Measurements from ENCODE around the gene SHFL. TPM values are rescaled to one million over a fixed set of nuclear protein-coding genes. Genes with fewer than 3 reads are reported as not detected.

SHFL gene
- 10.7 TPM for polyA plus RNA-seq (ENCODE audit: insufficient read length)

DNA sequence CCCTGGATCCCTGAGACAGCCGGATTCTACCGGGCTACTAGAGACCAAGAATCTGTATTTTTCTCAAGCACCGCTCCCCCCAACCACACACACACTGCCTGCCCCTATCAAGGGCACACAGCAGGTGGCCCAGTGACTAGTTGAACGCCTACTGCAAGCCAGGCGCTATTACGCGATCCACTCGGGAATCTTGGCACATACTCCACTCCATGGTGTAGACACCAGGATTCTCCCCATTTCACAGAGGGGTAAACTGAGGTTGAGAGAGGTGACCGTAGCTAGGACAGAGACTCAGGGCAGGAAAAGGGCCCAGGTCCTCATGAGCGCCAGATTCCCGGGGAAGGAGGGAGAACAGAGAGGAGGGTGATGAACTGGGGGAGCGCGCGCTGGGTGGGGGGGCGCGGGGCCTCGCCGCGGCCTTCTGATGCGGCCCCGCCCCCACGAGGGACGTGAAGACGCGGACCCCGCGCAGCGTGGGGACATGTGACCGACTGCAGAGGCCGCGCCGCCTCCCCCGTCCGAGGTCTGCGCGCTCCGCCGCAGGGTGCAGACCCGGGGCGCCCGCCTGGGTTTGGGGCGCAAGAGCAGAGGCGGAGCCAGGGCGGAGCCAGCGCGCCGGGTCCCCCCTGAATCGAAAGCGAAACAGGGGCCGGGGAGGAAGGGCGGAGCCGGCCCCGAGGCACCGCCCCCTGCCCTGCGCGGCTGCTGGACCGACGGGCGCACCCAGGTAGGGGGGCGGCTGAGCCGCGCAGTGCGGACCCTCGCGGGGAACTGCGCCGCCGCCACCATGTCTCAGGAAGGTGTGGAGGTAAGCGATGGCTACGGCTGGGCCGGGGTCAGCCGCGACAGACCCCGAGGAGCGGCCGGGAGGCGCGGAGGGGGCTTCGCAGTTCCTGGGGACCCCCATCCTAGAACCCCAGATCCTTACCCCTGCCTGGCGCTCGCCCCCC is at the start of gene SHFL:
Gene SHFL (plus strand): TSS at position 677 of the 950 bp plus-strand sequence. CDS start 111 bp downstream, at position 788.
- peak; percentile 81 for DNase-seq

DNA sequence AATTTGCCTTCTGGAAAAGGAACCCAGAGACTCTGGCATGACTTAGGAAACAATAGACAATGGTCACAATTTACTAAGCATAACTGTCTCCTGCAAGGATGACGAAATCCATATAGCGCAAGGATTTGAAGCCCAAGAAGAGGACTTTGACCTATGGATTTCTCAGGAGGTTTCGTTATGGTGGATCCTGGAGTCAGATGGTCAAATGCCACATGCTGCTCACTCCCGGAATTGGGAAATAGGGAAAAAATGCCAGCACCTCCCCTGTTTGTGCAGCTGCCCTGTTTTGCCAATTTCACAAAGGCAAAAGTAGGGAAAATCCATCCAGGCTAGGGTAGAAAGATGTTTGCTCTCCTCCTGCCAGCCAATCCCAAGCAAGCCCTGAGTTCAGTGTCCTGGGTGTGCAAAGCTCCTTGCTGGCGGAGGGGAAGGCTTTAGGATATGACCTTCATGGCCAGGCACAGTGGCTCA is 49.5 kb upstream of the SHFL start:
- no peak for DNase-seq

DNA sequence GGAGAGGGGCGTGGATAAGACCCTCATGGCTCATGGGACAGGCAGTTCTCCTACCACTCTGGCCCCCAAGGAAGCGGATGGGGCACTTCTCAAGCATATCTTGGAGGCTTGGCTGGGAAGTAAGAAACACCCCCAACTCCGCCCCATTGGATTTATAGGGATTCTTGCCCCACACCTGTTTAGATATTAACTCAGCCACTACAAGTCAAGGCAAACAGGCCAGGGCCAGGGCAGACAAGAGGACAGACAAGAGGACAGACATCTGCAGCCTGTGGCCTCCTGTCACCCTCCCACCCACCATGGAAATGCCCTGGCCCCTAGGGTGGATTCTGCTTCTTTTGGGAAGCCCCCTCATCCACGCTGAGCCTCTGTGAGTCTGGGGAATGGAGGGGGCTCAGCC is 48.8 kb upstream of the SHFL start:
- no peak for DNase-seq

DNA sequence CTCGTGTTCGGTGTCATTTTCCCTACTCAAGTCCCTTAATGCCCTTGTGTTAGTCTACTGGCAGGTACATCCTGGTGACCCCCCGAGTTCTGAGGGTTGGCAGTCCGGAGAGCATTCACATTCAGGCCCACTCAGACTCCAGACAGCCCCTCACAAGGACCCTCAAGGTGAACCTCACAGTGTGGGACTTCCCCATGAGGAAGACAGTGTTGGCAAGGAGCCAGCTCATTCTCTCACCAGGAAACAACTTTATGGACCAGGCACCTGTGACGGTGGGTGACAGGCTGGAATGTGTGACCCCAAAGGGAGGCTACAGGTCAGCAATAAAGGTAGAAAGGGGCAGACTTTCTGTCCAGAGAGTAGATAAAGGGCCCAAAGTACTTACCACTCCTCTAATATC is 48.3 kb upstream of the SHFL start:
- no peak for DNase-seq

DNA sequence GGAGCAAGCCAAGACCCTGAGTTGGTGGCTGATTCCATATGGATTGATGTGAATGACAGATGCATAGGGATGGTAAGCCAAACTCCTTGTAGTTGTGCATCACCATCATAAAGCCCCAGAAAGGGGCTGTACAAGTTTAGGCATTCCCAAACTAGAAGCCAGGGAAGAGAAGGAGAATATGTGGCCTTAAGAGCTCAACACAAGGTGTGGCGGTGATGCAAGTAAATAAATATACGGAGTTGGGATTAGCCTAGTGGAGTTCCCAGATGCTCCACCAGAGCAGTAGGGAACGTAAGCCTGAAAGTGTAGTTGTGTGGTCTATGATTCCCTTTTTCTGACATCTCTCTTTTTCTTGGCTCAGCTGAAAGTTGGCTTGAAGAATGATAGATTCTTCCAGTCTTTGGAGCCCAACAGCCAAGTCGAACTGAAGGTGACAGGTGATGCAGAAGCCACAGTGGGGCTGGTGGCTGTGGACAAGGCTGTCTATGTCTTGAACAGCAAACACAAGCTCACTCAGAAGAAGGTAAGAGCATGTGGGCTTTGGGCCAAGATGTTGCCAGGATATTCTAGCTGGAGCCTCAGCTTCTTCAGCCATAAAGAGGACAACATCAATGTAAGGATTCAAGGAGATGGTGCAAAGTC is 42.7 kb upstream of the SHFL start:
- DNase-seq, result no peak

DNA sequence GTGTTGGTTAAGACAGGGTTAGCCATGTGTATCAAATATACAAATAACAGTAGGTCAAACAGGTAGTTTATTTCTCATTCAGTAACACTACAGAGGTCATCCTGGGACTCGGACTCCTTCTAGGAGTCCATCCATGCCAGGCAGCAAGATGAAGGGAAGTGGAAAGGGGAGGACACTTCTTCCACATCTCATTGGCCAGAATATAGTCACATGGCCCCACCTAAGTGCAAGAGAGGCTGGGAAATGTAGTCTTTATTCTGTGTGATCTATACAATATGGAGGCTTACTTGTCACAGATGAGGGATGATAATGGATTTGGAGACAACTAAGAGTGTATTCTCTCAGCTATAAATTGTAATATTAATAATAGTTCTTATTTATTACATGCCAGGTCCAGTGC is 41.7 kb upstream of the SHFL start:
- DNase-seq, result no peak

DNA sequence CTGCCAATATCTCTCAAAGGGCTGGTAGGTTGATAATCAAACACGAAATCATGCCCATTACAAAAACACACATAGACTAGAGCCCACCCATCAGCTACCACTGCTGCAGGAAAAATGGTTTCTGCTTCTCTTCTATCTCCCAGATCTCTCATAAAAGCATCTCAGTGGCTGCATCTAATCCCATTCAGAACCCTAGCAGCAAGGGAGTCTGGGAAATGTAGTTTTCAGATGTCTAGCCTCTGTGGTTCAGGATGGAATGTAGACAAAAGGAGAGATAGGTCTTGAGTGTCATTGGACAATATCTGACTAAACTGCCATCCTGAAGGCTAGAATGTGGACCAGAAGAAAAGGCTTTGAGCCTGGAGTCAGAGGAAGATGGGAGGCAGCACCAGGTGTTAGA is 40.7 kb upstream of the SHFL start:
- DNase-seq, result no peak

DNA sequence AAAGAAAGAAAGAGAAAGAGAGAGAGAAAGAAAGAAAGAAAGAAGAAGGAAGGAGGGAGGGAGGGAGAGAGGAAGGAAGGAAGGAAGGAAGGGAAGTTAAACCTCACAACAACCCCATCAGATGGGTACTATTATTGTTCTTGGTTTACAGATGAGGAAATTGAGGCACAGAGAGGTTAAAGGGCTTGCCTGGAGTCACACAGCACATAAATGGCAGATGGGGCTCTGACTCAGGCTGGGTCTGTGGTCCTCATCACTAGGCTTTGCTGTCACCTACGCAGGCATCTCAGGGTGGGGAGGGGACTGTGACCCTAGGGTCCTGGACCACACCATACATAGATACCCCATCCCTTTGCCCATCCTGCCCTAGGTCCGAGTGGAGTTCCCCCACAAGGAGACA is 36.5 kb upstream of the SHFL start:
- no peak for DNase-seq

DNA sequence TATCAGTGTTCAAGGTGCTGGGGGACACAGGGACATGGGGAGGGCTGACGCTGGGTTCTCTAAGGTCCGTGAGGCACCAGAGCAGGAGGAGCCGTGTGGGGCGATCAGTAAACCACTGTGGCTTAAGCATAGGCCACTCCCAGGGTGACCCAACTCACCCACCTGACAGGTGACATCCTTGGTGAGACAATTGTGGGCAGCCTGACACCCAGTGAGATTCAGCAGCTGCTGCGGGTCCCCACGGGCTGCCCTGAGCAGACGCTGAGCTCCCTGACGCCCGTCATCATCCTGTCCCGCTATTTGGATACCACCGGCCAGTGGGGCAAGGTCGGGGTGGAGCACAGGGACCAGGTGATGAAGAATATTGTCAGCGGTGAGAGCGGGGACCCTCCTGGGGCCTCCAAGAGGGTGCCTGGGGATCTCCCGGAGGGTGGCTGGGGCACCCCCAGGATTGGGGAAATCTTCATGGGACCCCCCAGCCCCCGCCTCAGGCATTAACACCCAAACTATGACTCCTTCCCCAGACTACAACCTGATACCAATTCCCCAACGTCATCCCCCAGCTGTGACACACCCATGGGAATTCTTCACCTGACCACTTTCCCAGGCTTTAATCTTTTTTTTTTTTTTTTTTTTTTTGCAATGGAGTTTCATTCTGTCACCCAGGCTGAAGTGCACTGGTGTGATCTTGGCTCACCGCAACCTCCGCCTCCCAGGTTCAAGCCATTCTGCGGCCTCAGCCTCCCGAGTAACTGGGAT is 33.3 kb upstream of the SHFL start:
- DNase-seq, result no peak

DNA sequence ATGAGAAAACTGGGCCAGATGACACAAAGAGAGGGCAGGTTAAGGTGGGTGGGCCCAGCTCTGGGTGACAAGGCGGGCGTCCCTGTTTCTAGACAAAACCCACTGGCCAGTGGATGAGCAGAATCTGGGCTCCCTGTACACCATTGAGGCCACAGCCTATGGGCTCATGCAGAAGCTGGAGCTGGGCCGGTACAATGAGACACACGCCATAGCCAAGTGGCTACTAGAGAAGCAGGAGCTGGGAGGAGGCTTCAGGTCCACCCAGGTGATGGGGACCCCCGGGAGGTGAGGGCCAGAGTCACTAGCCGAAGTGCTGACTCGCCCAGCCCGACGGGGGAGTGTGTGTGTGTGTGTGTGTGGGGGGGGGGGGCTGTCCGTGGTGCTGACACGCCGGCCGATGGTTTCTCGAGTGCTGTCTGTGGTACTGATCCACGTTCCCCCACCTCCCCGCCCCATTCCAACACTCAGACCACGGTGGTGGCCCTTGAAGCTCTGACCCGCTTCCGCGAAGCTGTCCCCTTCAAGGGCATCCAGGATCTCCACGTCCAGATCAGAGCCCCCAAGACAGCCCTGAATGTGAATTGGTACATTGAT is 24.3 kb upstream of the SHFL start:
- no peak for DNase-seq

DNA sequence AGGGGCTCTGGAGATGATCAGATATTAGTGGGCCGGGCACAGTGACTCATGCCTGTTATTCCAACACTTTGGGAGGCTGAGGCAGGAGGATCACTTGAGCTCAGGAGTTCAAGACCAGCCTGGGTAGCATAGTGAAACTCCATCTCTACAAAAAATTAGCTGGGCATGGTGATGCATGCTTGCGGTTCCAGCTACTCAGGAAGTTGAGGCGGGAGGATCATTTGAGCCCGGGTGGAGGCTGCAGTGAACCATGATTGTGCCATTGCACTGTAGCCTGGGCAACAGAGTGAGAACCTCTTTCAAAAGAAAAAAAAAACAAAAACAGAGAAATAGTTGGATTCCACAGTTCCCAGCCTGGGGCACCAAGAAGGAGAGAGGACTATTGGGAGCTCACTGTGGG is 17.9 kb upstream of the SHFL start:
- no peak for DNase-seq

DNA sequence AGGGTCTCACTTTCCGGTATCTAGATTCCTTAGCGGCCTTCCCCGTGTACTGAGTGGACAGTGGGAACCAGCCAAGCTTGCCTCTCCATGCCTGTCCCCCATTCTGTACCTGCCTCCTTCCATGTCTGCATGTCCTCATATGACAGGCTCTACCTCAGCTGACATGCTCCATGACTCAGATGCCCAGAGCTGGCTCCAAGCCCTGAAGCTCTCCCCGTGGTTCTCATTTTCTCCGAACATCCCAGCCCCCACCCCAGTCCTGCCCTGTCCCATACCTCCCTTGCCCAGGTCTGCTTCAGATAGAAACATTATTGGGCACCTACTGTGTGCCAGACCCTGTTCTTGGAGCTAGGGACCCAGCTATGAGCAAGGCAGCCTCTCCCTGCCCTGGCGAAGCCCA is 17.1 kb upstream of the SHFL start:
- DNase-seq, result no peak

DNA sequence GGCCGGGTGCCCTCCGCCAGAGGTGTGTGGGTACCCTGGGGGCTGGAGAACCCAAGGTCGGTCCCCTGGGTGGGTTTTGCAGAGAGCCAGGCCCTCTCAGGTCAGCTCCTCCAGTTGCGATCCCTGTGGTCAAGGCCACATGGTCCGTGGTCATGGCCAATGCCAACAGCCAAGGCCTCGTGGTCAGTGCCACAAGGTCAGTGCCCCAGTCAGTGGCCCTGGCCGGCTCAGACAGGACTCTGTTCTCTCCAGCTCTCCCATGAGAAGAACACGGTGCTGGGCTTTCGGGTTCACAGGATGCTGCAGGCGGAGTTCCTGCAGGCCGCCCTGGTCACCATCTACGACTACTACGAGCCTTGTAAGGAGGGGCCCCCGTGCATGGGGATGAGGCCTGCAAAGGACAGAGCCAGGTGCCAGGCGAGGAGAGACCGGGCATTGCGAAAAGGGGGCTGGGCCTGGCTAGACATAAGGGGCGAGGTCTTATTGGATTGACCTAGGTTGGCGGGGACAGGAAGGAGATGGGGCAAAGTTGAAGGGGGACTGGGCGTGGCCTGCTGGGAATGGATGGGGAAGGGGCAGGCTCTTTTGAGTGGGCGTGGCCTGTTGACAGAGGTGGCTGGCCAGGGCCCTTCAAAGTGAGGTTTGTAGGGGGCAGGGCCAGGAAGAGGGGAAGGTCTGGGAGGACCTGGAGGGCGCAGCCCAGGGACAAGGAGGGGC is 15.2 kb upstream of the SHFL start:
- no peak for DNase-seq

DNA sequence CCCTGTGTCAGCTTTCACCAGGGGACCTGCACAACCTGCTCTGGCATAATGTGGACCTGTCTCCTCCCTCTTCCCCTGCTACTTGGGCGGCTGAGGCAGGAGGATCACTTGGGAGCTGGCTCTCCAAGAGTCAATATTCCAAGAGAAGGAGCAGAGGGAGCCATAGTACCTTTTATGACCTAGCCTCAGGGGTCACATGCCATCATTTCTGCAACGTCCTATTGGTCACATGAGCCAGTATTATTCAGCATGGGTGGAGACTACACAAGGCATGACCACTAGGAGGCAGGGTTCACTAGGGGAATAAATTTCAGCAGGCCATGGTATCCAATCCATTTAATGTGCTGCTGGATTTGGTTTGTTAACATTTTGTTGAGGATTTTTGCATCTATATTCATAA is 12.0 kb upstream of the SHFL start:
- no peak for DNase-seq

DNA sequence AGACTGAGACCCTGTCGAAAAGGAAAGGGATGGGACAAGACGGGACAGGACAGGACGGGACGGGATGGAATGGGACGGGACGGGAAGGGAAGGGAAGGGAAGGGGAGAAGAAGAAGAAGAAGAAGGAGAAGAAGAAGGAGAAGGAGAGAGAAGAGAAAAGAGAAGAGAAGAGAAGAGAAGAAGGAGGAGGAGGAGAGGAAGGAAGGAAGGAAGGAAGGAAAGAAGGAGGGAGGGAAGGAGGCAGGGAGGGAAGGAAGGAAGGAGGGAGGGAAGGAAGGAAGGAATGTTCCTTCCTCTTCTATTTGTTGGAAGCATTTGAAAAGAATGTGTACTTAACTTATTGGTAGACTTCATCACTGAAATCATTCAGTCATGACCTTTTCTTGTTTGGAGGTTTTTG is 9.6 kb upstream of the SHFL start:
- no peak for DNase-seq

DNA sequence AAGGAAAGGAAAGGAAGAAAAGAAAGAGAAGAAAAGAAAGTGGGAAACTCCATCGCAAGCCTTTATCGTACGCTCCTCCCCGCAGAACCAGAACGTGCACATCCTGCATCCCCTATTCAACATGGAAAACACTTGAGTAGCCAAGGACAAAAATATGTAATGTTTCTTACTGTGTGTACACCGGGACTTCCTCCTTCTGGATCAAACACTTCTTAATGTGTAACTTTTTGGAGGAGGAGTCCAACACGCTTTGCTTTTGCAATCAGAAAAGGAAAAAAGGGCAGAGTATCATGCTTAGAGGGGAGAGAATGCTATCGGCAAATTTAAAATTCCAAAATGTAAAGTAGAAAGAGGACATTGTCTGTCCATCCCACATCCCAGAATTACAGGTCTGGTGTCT is 7.8 kb upstream of the SHFL start:
- DNase-seq, result no peak

DNA sequence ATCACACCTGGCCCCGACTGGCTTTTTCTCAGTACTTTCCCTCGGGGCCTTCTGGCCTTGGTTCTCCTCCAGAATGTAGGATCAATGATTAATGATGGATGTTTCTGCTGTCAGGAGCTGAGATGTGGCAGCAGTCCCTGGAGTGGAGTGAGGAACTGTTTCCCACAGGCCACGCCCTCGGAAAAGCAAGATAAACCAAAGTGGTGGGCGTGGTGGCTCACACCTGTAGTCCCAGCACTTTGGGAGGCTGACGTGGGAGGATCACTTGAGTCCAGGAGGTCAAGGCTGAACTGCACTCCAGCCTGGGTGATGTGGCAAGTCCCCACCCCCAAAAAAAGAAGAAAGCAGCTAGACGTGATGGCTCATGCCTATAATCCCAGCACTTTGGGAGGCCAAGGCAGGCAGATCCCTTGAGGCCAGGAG is 7.1 kb upstream of the SHFL start:
- DNase-seq, result no peak

DNA sequence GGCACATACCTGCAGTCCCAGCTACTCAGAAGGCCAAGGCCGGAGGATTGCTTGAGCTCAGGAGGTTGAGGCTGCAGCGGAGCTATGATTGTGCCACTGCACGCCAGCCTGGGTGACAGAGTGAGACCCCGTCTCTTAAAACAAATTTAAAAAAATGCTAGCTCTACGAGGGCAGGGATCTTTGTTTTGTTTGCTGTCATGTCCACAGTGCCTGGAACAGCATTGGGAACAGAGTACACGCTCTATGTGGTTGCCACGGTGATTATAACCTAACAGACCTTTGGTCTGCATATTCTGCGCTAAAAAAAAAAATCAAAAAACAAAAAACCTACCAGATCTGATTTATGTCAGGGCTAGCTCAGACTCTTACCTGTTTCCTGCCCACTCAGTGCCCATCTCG is 2.2 kb upstream of the SHFL start:
- no peak for DNase-seq

DNA sequence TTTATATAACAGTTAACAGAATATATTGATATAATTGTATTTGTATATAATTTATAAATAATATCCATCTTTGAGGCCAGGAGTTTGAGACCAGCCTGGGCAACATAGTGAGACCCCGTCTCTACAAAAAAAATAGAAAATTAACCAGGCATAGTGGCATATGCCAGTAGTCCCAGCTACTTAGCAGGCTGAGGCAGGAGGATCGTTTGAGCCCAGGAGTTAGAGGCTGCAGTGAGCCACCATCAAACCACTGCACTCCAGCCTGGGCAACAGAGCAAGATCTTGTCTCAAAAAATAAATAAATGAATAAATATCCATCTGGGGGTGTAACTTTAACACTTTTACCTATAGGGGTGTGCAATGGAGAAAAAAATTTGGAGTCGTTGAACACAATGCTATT is 1.3 kb upstream of the SHFL start:
- no peak for DNase-seq

DNA sequence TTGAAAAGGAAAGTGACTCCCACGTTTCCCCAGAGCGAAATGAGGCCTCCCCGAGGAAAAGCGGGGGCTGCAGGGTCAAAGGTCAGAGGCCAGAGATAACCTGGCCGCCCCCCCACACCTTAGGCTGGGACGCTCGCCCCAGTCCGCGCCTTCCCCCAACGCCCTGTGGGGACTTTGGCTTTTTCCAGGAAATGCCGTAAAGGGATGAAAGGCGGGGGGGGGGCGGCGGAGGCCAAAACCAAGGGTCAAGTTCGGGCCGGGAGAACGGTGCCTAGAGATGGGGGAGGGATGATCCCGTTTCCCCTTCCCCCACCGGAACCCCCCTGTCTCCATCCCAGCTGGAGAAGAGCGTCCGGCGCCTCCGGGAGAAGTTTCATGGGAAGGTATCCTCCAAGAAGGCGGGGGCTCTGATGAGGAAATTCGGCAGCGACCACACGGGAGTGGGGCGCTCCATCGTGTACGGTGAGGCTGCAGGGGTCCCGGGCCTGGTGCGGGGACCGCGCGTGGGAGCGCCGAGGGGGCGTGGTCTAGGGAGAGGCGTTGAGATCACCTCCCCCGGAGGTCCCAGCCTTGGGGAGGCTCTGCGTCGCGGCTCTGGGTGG is 575 bp downstream of the SHFL start:
- DNase-seq, result no peak

DNA sequence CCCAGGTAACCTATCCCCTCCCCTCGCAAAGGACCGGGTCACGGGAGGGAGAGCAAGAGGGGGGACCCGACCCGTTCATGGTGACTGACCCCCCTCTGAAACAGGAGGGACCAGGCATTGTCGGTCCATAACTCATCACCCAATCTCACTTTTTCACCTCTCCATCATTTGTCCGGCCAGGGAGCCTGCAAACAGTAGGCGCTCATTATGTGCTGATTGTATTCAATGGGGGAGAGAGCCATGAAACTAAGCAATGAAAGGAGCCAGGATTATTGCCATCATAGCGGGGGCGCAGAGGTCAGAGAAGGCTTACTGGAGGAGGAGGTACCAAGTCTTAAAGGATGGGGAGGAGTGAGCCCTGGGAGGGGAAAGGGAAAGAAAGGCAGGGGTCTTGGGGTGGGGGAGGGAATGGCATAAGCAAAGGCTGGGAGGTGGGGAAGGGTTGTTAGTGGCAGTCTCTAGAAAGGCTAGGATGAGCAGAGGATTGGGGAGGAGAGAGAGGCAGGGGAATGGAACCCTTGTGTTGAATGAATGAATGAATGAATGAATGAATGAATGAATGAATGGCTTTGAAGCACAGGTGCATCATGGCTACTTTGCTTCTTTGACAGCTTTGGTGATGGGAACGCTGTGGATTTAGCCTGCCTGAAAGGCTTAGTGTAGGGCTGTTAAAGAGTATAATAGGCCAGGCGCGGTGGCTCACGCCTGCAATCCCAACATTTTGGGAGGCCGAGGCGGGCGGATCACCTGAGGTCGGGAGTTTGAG is 1.4 kb downstream of the SHFL start:
- DNase-seq, result no peak
